Measurements from ENCODE around the gene ERP27.

Gene ERP27

DNA sequence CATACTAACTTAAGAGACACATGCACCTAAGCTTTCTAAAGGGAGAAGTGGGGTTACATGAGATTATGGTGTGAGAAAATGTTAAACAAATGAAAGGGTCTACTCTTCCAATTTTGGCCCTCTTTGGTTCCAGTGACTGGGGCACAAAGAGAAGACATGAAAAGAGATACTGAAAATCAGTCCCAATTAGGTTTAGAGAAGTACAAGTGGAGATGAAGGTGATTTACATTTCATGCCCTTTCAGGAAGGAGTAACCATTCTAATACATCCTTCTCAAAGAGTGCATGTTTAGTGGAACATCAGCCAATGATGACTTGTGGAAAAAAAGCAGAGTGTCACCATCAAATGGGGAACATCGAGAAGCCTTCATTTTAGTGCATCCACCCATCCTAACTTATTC lies 67.1 kb downstream of the ERP27 start:
- no peak for DNase-seq (ENCODE audit: low read depth in 2 of 2)

DNA sequence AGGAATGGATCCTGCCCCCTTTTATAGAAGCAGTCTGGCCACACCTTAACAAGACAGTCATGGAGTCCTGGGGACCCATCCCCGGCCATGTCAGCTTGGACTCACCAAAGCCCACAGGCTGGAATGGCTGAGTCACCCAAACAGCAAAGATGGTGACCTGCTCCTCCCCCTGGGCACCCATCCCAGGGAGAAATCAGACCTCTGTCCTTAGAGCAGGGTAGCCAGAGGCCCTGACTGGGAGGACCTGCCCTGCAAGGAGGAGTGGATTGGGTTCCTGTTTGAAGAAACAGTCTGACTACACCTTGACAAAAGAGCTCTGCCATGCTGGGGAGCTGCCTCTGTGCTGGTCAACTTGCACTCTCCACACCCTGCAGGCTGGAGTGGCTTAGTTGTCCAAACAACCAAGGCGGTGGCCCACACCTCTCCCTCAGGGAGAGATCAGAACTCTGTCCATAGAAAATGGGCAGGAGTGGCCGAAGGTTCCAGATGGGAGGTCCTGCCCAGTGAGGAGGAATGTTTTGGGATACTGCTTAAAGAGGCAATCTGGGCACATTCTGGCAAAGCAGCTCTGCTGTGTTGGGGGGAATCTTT lies 69.3 kb downstream of the ERP27 start:
- DNase-seq (ENCODE audit: low read depth in 2 of 2) = no peak

Measured in activated CD8-positive, alpha-beta memory T cell treated with anti-CD3 and anti-CD28 coated beads for 4 hours (primary cell).